GM19467 (cell line): ENCODE results near the gene ERC1.
"Not testable (repeated sequence)": the region's sequence is repeated elsewhere in the genome, so short reads cannot be mapped to it uniquely, and the experiment has no call there.

ENCODE experiments used
- ATAC-seq: cut with Tn5 transposase; IDR thresholded peaks from one replicate; pipeline ENCODE4 v1.9.1; 2021; ENCODE audit warnings: mild to moderate bottlenecking, moderate library complexity; ENCODE audit not compliant: unreplicated experiment

Gene ERC1

DNA sequence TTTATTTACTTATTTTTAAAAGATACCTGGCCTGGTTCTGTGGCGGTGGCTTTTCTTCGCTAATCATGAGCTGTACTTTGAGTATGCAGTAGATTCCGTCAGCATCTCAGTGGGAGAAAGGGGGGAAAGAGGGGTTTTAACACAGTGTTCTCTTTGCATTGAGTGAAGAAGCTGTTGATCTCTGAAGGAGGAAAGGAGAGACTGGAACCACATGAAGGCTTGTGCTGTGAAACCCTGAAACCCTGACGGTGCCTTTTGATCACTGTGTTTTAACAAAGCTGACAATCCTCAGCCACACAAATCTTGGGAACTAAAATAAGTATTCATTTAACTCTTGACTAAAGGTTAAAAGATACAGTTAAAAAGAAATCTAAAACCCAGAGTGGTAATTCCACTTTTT, 353.2 kb downstream of the ERC1 start:
- ATAC-seq: no peak

DNA sequence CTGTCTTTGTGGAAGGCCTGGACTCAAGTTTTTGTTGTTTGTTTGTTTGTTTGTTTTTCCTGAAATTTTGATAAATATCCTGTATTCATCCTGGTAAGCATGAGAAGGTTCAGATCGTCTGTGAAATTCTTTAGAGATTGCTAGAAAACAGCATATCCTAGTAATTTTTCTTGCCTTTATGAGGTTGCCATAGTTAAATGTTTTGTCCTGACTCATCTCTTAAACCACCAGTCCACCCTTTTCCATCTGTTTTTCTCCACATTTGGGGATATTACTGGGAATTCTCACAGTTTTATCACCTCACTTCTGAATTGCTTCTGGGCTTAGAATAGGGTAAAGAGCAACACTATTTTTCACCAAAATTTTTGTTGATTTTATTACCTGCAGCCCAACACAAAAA, 355.1 kb downstream of the ERC1 start:
- ATAC-seq: no peak

DNA sequence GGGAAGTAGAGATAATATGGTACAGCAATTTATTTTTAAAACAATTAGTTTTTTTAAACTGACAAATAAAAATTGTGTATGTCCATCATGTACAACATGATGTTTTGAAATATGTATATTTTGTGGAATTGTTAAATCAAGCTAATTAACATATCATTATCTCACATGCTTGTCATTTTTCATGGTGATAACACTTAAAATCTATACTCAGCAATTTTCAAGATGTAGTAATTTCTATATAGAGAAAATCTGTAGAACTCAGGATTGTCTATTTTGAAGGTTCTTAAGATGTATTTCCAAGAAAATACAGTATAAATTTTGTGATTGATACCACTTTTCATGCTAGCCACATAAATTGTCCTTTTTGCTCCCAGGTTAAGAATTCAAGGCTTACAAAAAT, 356.3 kb downstream of the ERC1 start:
- no peak for ATAC-seq

DNA sequence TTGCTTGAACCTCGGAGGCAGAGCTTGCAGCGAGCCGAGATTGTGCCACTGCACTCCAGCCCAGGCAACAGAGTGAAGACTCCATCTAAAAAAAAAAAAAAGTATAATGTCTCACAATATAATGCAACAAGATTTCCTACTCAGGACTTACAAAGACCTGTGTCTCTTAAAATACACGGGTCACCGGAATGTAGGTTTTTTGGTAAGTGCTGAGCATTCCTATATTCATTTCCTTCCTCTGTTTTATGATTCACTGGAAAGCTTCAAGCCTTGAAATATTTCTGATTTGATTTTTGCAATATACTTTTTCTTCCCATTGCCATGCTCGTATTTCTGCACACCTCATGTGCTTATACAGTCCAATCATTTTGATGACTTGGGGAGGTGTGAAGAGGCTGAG, 357.6 kb downstream of the ERC1 start:
- ATAC-seq: no peak

DNA sequence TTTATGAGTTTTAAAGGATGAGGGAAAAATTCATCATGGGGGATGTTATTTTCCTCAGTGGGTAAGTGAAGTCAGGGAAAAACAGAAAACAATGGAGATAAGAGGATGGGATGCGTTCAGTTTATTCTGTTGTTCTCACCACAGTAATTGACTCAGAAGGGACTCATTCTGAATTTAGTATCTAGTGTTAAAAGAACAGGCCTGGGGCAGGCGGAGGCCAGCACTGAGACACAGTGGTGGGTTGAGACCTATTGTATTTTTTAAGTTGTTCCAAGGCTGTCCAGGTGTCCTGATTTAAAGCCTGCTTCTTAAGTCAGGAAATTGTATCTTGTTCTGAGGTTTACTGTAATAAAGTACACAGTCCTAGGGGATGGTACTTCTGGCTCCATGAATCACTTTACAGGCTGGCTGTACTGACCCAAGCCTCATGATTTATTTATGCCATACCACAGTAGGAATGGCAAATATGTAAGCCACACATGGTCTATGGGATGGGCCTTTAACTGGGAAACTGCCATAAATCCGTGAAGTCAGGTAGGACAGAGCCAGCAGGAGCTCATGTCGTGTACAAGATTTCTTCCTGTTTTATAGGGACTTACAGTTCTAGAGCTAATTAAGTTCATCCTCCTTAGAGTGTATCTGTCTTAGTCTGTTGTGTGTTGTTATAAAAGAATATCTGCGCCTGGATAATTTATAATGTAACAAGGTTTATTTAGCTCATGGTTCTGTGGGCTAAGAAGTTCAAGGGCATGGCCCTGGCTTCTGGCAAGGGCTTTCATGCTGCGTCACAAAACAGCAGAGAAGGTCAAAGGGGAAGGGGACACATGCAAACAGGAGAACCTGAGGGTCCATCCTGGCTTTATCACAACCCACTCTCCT, 359.3 kb downstream of the ERC1 start:
- no peak for ATAC-seq

DNA sequence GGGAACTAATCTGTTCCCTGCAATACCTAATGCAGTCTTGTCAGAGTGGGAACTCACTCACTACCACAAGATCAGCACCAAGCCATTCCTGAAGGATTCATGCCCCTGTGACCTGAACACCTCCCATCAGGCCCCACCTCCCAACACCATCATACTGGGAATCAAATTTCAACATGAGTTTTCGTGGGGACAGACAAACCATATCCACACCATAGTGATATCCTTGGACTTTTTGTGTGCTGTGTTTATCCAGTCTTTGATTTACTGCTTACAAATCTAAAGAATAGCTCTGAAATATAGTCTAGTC, 359.9 kb downstream of the ERC1 start:
- ATAC-seq: no peak

DNA sequence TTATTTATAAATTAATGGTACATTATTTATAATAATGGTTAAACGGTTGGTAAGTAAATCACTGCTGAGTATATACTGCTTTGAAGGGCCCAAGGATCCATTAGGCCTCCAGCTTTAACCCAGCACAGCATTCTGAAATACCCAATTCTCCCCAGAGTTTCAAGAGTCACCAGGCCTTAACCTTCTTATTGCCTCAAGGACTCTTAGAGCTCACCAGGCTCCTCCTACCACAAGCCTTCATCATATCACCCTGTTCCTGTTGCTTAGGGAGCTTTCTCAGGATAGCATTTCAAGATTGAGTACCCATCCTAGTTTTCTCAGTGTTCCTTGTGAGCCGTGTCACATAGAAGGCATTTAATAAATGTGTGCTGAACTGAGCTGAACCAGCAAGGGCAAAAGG, 360.9 kb downstream of the ERC1 start:
- no peak for ATAC-seq

DNA sequence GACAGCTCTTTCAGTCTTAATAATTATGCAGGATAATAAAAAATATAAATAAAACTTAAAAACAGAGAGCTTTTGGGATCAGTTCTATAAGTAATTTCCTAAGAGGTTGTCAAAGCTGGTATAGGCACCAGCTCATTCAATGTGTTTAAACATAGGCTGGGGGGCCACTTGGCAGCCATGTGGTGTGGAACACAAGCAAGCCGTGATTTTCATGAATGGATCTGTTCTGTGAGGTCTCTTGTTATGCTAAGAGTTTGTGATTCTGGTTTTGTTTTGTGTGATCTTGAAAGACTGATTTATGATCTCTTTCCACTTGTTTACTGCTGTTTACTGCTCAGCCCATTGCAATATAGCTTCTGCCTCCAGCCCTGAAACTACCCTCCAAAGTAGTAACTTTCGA, 362.4 kb downstream of the ERC1 start:
- ATAC-seq: no peak

DNA sequence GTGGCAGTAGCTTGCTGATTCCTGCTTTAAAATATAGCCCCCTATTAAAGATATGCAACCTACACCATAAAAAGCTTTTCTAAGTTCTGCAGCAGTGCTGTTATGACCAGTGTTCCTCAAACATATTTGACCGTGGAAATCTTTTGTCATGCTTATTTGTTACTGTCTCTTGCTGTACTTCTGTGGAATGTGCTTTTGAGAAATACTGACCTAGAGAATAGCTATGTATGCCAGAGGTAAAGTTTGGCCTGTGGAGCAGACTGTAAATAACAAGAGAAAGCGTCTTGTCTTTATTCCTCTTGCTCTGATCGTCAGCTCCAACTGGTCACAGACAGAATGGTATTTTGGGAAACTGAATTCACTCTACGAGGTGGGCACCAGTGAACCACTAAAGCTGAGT, 364.4 kb downstream of the ERC1 start:
- no peak for ATAC-seq

DNA sequence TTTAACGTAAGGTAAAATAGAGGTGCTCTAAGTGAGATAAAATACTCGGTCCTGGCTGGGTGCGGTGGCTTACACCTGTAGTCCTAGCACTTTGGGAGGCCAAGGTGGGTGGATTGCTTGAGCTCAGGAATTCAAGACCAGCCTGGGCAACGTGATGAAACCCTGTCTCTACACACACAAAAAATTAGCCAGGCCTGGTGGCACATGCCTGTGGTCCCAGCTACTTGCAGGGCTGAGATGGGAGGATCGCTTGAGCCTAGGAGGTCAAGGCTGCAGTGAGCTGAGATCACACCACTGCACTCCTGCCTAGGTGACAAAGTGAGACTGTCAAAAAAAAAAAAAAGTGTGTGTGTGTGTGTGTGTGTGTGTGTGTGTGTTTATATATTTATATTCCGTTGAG, 364.8 kb downstream of the ERC1 start:
- ATAC-seq: not testable (repeated sequence)

DNA sequence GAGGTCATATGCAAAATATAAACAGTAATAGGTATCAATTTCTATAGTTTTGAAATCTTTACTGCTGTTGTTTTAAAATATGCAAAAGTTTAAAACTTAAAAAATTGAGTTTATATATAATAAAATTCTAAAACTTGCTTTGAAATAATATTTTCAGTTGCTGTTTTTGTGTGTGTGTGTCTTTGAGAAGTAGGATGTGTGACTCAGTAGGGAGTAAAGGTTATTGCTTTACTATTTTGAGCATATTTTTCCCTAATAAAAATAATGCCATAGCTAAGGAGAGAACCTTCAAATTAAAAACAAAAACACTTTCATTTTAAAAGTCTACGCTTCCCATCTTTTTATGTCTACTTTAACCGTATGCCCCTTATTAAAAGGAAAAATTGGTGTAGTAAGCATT, 365.3 kb downstream of the ERC1 start:
- ATAC-seq: no peak

DNA sequence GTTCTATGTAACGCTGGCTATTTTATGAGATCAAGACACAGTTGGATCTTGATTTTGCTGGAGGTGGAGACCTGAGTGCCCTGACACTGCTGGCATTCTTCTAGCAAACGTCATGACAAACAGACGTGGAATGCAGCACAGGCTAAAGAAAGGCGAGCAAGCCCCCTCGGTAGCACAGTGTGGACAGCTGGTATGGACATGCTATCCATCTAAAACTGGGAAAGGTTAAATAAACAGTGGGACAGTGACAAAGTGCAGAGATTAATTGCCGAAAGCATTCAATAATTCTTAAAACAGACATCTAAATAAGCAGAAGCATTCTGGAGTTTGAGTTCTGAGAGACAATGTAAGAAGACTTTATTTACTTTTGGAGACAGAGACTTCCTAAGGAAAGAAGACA, 366.1 kb downstream of the ERC1 start:
- ATAC-seq: no peak

DNA sequence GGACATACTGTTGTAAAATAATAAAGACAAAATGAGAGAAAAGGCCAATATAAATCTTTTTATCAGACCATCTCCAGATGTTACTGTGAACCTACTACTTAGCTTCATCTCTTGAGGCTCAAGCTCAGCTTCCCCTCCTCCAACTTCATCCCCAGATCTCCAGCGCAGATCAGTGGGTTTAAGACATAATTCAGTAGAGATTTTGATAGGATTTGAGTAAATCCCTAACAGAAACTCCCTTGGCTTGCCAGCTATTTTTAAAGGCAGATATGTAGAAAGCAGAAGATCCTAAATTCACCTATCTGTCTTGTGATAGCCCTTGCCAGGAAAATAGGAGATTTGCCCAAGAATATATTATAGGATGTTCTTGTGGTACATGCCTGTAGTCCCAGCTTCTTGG, 366.7 kb downstream of the ERC1 start:
- ATAC-seq: no peak

DNA sequence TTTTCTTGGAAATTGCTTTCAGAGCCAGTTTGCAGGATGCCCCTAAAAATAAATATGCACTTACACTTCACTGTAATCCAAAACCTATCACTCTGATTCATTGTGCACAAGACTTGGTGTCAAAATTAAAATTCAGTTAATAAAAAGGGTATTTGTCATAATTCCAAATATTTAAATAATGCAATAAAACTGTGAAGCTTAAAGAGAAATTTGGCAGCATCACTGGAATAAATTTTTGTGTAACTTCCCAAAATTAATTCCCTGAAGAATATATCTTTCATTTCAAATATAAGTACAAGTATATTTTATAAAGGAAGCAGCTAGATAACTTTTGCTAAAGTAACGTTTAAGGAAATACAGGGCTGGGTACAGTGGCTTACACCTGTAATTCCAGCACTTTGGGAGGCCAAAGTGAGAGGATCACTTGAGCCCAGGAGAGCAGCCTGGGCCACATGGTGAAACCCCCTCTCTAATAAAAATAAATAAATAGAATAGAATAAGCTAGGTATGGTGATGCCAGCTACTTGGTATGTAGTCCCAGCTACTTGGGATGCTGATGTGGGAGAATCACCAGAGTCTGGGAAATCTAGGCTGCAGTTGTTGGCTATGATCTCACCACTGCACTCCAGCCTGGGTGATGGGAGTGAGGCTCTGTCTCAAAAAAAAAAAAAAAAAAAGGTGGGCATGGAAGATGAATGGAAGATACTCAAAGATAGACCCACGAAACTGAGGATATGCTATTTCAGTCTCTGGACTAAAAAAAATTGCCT, 369.6 kb downstream of the ERC1 start:
- ATAC-seq: no peak

DNA sequence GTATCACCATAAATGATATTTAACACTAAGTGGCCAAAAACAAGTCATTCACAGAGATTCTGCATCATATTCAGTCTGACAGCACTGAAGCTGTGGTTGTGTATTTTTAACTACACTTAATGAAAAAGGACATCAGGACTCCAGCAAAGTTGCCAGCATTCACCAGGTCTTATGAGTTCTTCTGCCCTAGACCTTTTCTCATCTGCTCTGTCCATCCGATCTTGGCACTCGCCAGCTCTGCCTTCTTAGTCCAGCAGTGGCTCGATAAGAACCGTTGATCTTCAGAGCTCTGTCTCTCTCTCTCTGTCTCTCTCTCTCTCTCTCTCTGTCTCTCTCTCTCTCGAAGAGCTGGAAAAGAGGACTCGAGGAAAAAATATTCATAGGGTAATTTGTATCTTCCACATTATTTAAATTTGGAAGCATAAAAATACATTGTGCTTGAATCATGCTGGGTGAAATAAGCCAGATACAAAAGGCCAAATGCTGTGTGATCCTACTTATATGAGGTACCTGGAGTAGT, 371.2 kb downstream of the ERC1 start:
- no peak for ATAC-seq

DNA sequence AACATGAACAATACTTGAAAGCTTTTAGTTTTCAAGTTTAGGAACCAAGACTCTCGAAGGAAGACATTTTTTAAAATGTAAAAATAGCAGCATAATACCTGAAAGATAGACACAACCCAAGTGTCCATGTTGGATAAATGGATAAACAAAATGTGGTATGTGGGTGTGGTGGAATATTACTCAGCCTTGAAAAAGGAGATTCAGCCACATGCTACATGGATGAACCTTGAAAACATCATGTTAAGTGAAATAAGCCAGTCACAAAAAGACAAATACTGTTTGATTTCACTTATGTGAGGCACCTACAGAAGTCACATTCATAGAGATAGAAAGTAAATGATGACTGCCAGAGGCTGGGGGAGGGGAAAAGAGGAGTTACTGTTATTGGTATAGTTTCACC, 374.7 kb downstream of the ERC1 start:
- no peak for ATAC-seq

DNA sequence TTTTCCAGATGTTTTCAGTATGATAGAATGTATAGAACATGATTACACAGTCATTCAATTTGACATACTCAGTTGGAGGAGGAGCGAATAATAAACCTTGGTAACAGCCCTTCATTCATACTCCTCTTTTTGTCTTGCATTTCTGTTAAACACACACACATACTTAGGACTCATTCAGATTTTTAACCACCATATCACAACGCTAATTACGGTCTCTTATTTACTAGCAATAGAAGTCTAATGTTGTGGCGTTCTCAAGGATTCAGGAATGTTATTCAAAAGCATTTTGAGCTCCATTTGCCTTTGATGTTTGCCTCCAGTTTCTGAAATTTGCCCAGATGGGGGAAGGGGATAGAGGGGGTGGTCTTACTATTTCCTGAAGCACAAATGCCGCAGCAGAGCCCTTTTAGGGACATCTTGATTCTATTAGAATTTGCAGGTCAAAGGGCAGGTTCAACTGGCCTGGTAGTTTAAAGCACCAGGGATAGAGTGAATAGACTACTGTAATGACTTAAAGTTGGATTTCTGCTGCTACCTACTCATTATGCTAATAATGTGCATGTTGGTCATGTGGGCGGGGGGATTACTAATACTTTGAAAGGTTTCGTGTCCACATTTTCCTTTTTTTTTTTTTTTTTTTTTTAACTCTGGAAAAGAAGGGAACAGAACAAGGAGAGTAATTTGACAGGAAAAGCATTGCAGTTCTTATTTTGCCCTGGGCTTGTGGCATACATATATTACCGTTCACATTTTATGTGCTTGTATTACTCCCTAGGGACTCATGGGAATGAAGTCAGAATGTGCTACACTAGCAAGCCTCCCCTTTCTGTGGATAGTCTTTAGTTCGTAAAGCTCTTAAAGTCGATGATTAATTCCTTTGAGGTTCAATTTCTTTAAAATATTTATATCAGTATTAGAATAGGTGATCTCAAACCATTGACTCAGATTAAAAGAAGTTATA, 376.6 kb downstream of the ERC1 start:
- ATAC-seq: no peak

DNA sequence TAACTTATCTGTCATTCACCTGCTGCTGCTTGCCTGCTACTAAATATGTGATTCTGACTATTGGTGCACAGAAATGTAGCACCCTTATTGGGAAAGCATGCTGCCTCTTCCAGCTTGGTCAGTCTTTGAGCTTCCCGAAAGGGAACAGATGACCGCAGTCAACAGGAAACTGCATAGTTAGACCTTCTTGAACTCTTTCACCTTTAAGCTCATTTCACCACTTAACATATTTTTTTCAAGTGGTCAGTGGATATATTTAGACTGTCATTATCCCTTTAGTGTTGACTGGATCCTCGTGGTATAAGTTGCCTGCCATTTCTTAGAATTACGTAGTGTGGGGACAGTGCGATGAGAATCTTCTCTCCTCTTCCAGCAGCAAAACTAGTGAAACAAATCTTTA, 378.4 kb downstream of the ERC1 start:
- no peak for ATAC-seq

DNA sequence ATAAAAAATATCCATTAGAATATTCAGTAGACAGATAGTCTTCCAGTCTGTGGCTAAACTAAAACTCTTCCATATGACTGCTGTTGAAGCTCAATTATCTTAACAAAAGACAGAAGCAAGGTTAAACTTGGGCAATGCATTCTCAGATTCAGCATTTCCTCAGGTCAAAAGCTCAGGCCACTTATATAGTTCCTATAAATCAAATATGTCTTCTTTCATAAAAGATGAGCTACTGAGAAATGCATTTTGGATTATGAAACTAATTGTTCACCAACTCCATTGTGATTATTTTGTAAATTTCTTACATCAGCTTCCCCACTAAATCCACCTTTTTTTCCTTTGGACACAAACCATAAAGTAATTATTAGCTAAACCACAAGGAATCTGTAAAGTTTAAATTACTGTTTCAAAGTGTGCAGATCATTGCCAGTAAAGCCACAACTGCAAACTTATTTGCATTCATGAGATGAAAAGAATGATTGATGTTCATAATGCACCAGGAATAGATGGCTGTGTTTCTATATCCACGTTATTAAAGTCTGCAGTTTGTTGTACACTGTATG, 379.0 kb downstream of the ERC1 start:
- no peak for ATAC-seq

DNA sequence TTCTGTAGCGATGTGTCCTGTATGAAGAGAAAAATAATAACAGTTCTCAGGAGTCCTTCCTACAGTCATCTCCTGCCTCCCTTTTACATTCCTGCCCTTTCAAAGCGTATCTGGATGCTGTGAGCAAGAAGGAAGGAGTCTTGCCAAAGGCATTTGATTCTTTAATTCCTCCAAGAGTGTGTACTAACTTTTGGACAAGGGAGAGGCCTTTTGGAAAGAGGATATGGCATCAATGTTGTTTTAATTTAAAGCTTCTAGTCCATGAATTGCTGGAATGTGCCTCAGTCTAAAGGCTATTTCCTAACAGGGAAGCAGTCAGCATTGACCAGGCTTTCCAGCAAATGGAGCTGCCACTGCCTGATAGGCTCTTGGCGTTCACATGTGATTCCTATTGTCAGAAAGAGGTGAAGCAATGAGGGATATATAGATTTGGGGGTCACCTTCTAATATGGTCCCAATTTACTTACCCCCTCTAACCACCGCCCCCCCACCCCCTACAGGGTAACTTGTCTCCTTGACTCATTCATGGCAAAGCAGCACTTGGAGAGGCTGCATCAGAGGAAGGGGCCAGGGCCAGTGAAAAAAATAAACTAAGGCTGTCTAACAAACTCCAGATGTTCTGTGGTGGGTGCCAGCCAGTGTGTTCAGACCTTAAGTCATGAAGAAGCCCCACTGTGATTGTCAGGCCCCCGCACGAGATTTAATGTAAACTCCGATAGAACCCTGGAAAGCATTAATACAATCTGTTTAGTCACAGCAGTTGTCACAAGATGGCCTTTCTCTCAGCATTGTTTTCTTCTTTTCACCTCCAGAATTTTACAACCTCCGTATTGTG, 383.1 kb downstream of the ERC1 start:
- no peak for ATAC-seq
